ENCODE data around the gene CAPN5.
"Not testable (repeated sequence)": the region's sequence is repeated elsewhere in the genome, so short reads cannot be mapped to it uniquely, and the experiment has no call there.

The CAPN5 gene

GRCh38 chr11:77066229-77067042 lies at the start of gene CAPN5:
CAPN5 (plus strand) TSS chr11:77066971; CDS start chr11:77084887, 17,916 bp downstream.
- DNase-seq (ENCODE audit: low read depth in 1 of 2, low spot score in 1 of 2), result peak; percentile 74 to 86

- DNase-seq (ENCODE audit: low read depth in 1 of 2, low spot score in 1 of 2), result not testable (repeated sequence)
Observed at GRCh38 chr11:77018396-77018924, 48.3 kb upstream of the CAPN5 start.

GRCh38 chr11:77019976-77020595 lies 46.7 kb upstream of the CAPN5 start:
- no peak for DNase-seq (ENCODE audit: low read depth in 1 of 2, low spot score in 1 of 2)

GRCh38 chr11:77020734-77021133 lies 46.0 kb upstream of the CAPN5 start:
- DNase-seq (ENCODE audit: low read depth in 1 of 2, low spot score in 1 of 2), result no peak

- DNase-seq (ENCODE audit: low read depth in 1 of 2, low spot score in 1 of 2), result no peak
Observed at GRCh38 chr11:77024745-77025144, 42.0 kb upstream of the CAPN5 start.

GRCh38 chr11:77026221-77026620 lies 40.5 kb upstream of the CAPN5 start:
- no peak for DNase-seq (ENCODE audit: low read depth in 1 of 2, low spot score in 1 of 2)

GRCh38 chr11:77026743-77027142 lies 40.0 kb upstream of the CAPN5 start:
- DNase-seq (ENCODE audit: low read depth in 1 of 2, low spot score in 1 of 2), result no peak

GRCh38 chr11:77027275-77027674 lies 39.5 kb upstream of the CAPN5 start:
- DNase-seq (ENCODE audit: low read depth in 1 of 2, low spot score in 1 of 2), result no peak

GRCh38 chr11:77029829-77030228 lies 36.9 kb upstream of the CAPN5 start:
- DNase-seq (ENCODE audit: low read depth in 1 of 2, low spot score in 1 of 2), result no peak

GRCh38 chr11:77030834-77031414 lies 35.8 kb upstream of the CAPN5 start:
- DNase-seq (ENCODE audit: low read depth in 1 of 2, low spot score in 1 of 2), result no peak

GRCh38 chr11:77031599-77031998 lies 35.2 kb upstream of the CAPN5 start:
- no peak for DNase-seq (ENCODE audit: low read depth in 1 of 2, low spot score in 1 of 2)

- DNase-seq (ENCODE audit: low read depth in 1 of 2, low spot score in 1 of 2), result no peak
Observed at GRCh38 chr11:77035039-77035438, 31.7 kb upstream of the CAPN5 start.

- DNase-seq (ENCODE audit: low read depth in 1 of 2, low spot score in 1 of 2), result no peak
Observed at GRCh38 chr11:77035580-77035979, 31.2 kb upstream of the CAPN5 start.

- DNase-seq (ENCODE audit: low read depth in 1 of 2, low spot score in 1 of 2), result no peak
Observed at GRCh38 chr11:77036398-77036797, 30.4 kb upstream of the CAPN5 start.

- DNase-seq (ENCODE audit: low read depth in 1 of 2, low spot score in 1 of 2), result no peak
Observed at GRCh38 chr11:77037057-77037456, 29.7 kb upstream of the CAPN5 start.

- no peak for DNase-seq (ENCODE audit: low read depth in 1 of 2, low spot score in 1 of 2)
Observed at GRCh38 chr11:77038029-77038824, 28.5 kb upstream of the CAPN5 start.

GRCh38 chr11:77038825-77039326 lies 27.9 kb upstream of the CAPN5 start:
- no peak for DNase-seq (ENCODE audit: low read depth in 1 of 2, low spot score in 1 of 2)

- DNase-seq (ENCODE audit: low read depth in 1 of 2, low spot score in 1 of 2), result no peak
Observed at GRCh38 chr11:77039491-77040400, 27.0 kb upstream of the CAPN5 start.

GRCh38 chr11:77040401-77040777 lies 26.4 kb upstream of the CAPN5 start:
- no peak for DNase-seq (ENCODE audit: low read depth in 1 of 2, low spot score in 1 of 2)

- DNase-seq (ENCODE audit: low read depth in 1 of 2, low spot score in 1 of 2), result no peak
Observed at GRCh38 chr11:77040889-77041288, 25.9 kb upstream of the CAPN5 start.
